Measurements from ENCODE around the gene MOSMO. TPM values are rescaled to one million over a fixed set of nuclear protein-coding genes. Genes with fewer than 3 reads are reported as not detected.

The MOSMO gene
- total and polyA plus RNA-seq, 9 of the 15 experiments (the other 6 are each of a cell fraction or from before 2014, with no cell fraction given) = 1.9 to 13.3 (median 7.7) TPM

DNA sequence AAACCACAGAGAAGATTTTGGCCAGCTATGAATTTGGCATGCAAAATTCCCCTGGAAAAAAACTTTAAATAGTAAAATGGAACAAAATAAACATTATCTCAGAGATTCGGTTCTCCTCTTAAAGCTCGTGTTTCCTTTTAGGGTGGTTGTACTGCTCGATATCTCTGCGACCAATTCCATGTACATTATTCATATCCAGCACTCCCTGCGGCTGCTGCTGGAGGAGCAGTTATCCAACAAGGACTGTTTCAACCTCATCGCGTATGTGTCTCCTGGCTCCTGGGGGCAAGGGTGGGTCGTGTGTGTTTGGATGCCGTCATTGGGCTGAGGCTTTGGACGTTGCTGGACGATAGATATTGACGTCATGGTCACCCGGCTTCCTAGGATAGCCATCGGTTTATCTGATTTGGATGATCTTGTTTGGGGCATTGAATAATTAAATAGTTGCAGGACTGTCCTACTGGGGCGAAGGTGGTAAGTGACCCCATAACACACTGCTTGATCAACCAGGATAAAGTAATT, 118.2 kb downstream of the MOSMO start:
- Histone ChIP-seq H3K36me3 (ENCODE audit: control insufficient read depth, insufficient read depth, low read length) (no peaks in the 10 kb centered on the region), H3K4me2 (ENCODE audit: insufficient read depth, low read length) (peak overlapping the region; percentile 67), H3K9me3 (replicated peaks; ENCODE audit: control insufficient read depth, insufficient read depth, low read depth, low read length) (no peaks in the 10 kb centered on the region), H3K27ac (ENCODE audit: extremely low read depth, low read depth, low read length) (no peak overlapping the region), H3K4me3 (no peak overlapping the region; the same call in 1 of the 2 replicates), H3K9me1 (ENCODE audit: control insufficient read depth, insufficient read depth, low read length) (no peaks in the 10 kb centered on the region), H3K9ac (ENCODE audit: insufficient read depth in 1 of 2, low read depth in 2 of 2, low read length in 2 of 2) (peak overlapping the region in 1 of 2 experiments; percentile 67; a peak in 1 of 4 replicates), H3K79me2 (ENCODE audit: control insufficient read depth, insufficient read depth, low read length) (no peaks in the 10 kb centered on the region), H3K27me3 (ENCODE audit: control insufficient read depth in 2 of 2, insufficient read depth in 2 of 2, low read length in 2 of 2) (peaks cover 20 to 21% of the 10 kb centered on the region in 2 experiments), H2AFZ (ENCODE audit: low read depth, low read length) (peak overlapping the region; percentile 33; the same call in 1 of the 2 replicates), H4K20me1 (replicated peaks; ENCODE audit: control insufficient read depth, insufficient read depth, low read length) (no peaks in the 10 kb centered on the region; the same call in 1 of the 2 replicates), H3K4me1 (replicated peaks in 1 of 2; ENCODE audit: control insufficient read depth in 2 of 2, insufficient read depth in 2 of 2, low read length in 2 of 2) (no peaks in the 10 kb centered on the region)
- ATAC-seq (peak; percentile 54; the same call in 2 of the 3 replicates), FAIRE-seq (no peak), DNase-seq (ENCODE audit: extremely low read depth in 1 of 4, low spot score in 3 of 4) (peak in 1 of 4 experiments; percentile 12)
- ChIA-PET CTCF (ENCODE audit: low intra/inter-chr PET ratio) (no interaction called here), POLR2A (interaction anchor here (0.6 kb wide), 1 partner anchor 10 kb away, joined by 3 read pairs; no protein-coding TSS in a partner anchor)
- in situ Hi-C loops (cut with MboI) (no loop called here), intact Hi-C loops (cut with micrococcal nuclease) (no loop called here)
- WGBS (ENCODE audit: insufficient coverage, low coverage, missing lambda C conversion rate) = 2% methylated on average over 15 of the region's 15 CpGs
- no TSS peak for BruUV-seq (replicated peaks)
- TF ChIP-seq CREB1 (IDR thresholded peaks at IDR 0.05) = peak; percentile 28; the same call in 1 of the 2 replicates
- no peak for TF ChIP-seq CREB1 (CRISPR knock-in tag; IDR thresholded peaks at IDR 0.05)
- 0 out of 2 replicates have a peak, but pooled peaks have one; percentile 18 for TF ChIP-seq NCOA1 (IDR thresholded peaks at IDR 0.05; ENCODE audit: low read depth)
- TF ChIP-seq, protein P1, sequence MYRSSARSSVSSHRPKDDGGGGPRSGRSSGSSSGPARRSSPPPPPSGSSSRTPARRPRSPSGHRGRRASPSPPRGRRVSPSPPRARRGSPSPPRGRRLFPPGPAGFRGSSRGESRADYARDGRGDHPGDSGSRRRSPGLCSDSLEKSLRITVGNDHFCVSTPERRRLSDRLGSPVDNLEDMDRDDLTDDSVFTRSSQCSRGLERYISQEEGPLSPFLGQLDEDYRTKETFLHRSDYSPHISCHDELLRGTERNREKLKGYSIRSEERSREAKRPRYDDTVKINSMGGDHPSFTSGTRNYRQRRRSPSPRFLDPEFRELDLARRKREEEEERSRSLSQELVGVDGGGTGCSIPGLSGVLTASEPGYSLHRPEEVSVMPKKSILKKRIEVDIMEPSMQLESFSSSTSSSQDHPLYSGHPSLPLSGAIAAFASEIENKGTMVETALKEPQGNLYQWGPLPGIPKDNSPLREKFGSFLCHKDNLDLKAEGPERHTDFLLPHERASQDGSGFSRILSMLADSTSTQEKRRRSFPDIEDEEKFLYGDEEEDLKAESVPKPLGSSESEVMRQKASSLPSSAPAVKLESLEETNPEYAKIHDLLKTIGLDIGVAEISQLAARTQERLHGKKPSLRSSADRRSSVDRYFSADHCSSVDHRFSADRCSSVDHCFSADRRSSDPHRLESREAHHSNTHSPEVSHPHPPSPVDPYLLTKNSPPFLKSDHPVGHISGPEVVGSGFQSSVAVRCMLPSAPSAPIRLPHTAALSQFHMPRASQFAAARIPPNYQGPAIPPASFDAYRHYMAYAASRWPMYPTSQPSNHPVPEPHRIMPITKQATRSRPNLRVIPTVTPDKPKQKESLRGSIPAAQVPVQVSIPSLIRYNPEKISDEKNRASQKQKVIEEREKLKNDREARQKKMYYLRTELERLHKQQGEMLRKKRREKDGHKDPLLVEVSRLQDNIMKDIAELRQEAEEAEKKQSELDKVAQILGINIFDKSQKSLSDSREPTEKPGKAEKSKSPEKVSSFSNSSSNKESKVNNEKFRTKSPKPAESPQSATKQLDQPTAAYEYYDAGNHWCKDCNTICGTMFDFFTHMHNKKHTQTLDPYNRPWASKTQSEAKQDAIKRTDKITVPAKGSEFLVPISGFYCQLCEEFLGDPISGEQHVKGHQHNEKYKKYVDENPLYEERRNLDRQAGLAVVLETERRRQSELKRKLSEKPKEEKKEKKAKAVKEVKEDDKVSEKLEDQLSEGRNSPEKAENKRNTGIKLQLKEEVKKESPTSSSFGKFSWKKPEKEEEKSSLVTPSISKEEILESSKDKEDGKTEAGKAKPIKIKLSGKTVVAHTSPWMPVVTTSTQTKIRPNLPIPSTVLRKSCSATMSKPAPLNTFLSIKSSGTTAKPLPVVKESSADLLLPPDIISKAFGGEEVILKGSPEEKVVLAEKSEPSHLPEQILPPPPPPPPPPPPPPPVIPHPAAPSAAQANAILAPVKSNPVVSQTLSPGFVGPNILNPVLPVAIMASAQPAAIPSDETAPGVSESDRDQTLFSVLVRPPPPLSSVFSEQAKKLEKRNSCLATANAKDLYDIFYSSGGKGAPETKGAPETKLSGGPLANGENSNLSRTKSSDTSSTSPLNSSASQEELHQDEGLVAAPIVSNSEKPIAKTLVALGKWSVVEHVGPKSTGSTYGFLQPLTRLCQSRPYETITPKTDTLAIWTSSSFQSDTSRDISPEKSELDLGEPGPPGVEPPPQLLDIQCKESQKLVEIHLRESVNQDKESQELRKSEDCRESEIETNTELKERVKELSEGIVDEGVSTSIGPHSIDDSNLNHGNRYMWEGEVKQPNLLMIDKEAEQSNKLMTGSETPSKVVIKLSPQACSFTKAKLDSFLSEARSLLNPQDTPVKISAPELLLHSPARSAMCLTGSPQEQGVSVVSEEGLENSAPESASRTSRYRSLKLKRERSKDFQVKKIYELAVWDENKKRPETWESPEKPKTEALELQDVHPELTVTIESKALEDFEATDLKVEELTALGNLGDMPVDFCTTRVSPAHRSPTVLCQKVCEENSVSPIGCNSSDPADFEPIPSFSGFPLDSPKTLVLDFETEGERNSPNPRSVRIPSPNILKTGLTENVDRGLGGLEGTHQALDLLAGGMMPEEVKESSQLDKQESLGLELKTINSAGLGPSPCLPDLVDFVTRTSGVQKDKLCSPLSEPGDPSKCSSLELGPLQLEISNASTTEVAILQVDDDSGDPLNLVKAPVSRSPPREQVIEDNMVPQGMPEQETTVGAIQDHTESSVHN (IDR thresholded peaks at IDR 0.05; ENCODE audit: borderline replicate concordance in 1 of 2, low read depth in 1 of 2) = no peak
- no peak for TF ChIP-seq CHCHD3 (CRISPR knock-in tag; IDR thresholded peaks at IDR 0.05)
- peak; percentile 6 for TF ChIP-seq ZFP36 (IDR thresholded peaks at IDR 0.05; ENCODE audit: low read depth, low read length, partially characterized antibody)
- no peak for TF ChIP-seq ZNF436 (CRISPR knock-in tag; IDR thresholded peaks at IDR 0.05)
- peak; percentile 87 for TF ChIP-seq ZNF134 (CRISPR knock-in tag; conservative IDR thresholded peaks at IDR 0.05)
- TF ChIP-seq ATF7 (IDR thresholded peaks at IDR 0.05) = peak; percentile 58; the same call in 1 of the 2 replicates
- no peak for TF ChIP-seq DIDO1 (tag; IDR thresholded peaks at IDR 0.05; ENCODE audit: low read depth)
- TF ChIP-seq, protein P2, sequence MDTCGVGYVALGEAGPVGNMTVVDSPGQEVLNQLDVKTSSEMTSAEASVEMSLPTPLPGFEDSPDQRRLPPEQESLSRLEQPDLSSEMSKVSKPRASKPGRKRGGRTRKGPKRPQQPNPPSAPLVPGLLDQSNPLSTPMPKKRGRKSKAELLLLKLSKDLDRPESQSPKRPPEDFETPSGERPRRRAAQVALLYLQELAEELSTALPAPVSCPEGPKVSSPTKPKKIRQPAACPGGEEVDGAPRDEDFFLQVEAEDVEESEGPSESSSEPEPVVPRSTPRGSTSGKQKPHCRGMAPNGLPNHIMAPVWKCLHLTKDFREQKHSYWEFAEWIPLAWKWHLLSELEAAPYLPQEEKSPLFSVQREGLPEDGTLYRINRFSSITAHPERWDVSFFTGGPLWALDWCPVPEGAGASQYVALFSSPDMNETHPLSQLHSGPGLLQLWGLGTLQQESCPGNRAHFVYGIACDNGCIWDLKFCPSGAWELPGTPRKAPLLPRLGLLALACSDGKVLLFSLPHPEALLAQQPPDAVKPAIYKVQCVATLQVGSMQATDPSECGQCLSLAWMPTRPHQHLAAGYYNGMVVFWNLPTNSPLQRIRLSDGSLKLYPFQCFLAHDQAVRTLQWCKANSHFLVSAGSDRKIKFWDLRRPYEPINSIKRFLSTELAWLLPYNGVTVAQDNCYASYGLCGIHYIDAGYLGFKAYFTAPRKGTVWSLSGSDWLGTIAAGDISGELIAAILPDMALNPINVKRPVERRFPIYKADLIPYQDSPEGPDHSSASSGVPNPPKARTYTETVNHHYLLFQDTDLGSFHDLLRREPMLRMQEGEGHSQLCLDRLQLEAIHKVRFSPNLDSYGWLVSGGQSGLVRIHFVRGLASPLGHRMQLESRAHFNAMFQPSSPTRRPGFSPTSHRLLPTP (IDR thresholded peaks at IDR 0.05; ENCODE audit: borderline replicate concordance, extremely low read depth, insufficient read length) = no peak
- TF ChIP-seq ZBED1 (IDR thresholded peaks at IDR 0.05) = no peak
